Right lobe of liver (tissue), 4 donors: ENCODE data around the gene TMTC4.

Experiments
- CTCF ChIP-seq, 4 donors: fragments of 200-600 bp in 3 of 4; fragments of 450-650 bp in 1 of 4; IDR thresholded peaks; one replicate each; pipeline versions ENCODE4 v1.5.1 to v1.8.0; 2016 to 2022; ENCODE audit warnings: antibody characterized with exemption in 4 of 4, mild to moderate bottlenecking in 2 of 4
- POLR2A ChIP-seq: fragments of 450-650 bp; IDR thresholded peaks from one replicate; pipeline ENCODE4 v1.6.1; 2017; ENCODE audit warnings: antibody characterized with exemption, mild to moderate bottlenecking
- donor health status: DM: no; HTN: no; CAD: no.
- donor health status: DM: no; HTN: no; CAD: no.
- donor health status: DM: no; HTN: yes; CAD: no.

- no peak for TF ChIP-seq CTCF (IDR thresholded peaks at IDR 0.05)
- no peak for TF ChIP-seq POLR2A
Observed at GRCh38 chr13:100637380-100637779, 37.2 kb downstream of the TMTC4 start.
